Omental fat pad (tissue), 4 donors: ENCODE data around the gene CAPN11. TPM values are rescaled to one million over a fixed set of nuclear protein-coding genes. Genes with fewer than 3 reads are reported as not detected.

ENCODE experiments used
- ATAC-seq: fragments of 150-250 bp; one replicate; pipeline ENCODE4 v1.9.1; 2016; ENCODE audit warnings: mild to moderate bottlenecking, moderate library complexity; ENCODE audit not compliant: low FRiP score
- DNase-seq: peaks from one replicate; pipeline ENCODE4 v3.0.0-alpha.2; 2019; ENCODE audit warnings: low spot score
- CTCF ChIP-seq, 3 donors: fragments of 450-650 bp; IDR thresholded peaks; one replicate each; pipeline ENCODE4 v1.5.1; 2016 to 2017; ENCODE audit warnings: antibody characterized with exemption in 3 of 3, mild to moderate bottlenecking in 3 of 3, moderate library complexity in 2 of 3
- total RNA-seq, 4 donors: library from RNA; depleted of rRNA; stranded (reverse); fragments of >200 nt; gene quantifications; one replicate each; pipeline ENCODE4 v1.1.0, GENCODE V29; 2016

Gene CAPN11
- total RNA-seq, 4 donors from 2014 or later, result 0.09 to 8.4 (median 3.3) TPM

GRCh38 chr6:44149369-44150012 lies 9.1 kb upstream of the CAPN11 start:
- DNase-seq (no peak), ATAC-seq (no peak)
- no peak for TF ChIP-seq CTCF (IDR thresholded peaks at IDR 0.05)

GRCh38 chr6:44150317-44150917 lies 8.2 kb upstream of the CAPN11 start:
- no peak for ATAC-seq
- no peak for TF ChIP-seq CTCF (IDR thresholded peaks at IDR 0.05)
- DNase-seq, result no peak

- ATAC-seq, result peak; percentile 84
- peak in 2 of 3 donors; percentile 95 to 100 for TF ChIP-seq CTCF (IDR thresholded peaks at IDR 0.05)
Observed at GRCh38 chr6:44151348-44152108, 7.1 kb upstream of the CAPN11 start.

GRCh38 chr6:44152109-44152461 lies 6.5 kb upstream of the CAPN11 start:
- TF ChIP-seq CTCF (IDR thresholded peaks at IDR 0.05), result no peak
- DNase-seq (no peak), ATAC-seq (no peak)

More at GRCh38 chr6:44151348-44152108, 7.1 kb upstream of the CAPN11 start:
- DNase-seq, result peak; percentile 74

GRCh38 chr6:44152533-44152932 lies 6.1 kb upstream of the CAPN11 start:
- TF ChIP-seq CTCF (IDR thresholded peaks at IDR 0.05), result no peak
- DNase-seq, result no peak
- ATAC-seq, result no peak

- no peak for DNase-seq
- no peak for ATAC-seq
- TF ChIP-seq CTCF (IDR thresholded peaks at IDR 0.05), result no peak
Observed at GRCh38 chr6:44154067-44154466, 4.6 kb upstream of the CAPN11 start.
